ENCODE measurements around the gene HIPK2.

HIPK2 gene

GRCh38 chr7:139562961-139563565 is 214.7 kb downstream of the HIPK2 start:
- TF ChIP-seq ZC3H10 (CRISPR knock-in tag; IDR thresholded peaks at IDR 0.05) (no peak), RARB (CRISPR knock-in tag; IDR thresholded peaks at IDR 0.05) (no peak), GLIS3 (CRISPR knock-in tag; IDR thresholded peaks at IDR 0.05) (no peak), SNAI2 (CRISPR knock-in tag; IDR thresholded peaks at IDR 0.05) (no peak), ESRRG (CRISPR knock-in tag; IDR thresholded peaks at IDR 0.05) (no peak), ZNF565 (CRISPR knock-in tag; conservative IDR thresholded peaks at IDR 0.05; ENCODE audit: low read depth) (no peak), BACH2 (CRISPR knock-in tag; IDR thresholded peaks at IDR 0.05; ENCODE audit: borderline replicate concordance) (no peak), TCF4 (CRISPR knock-in tag; IDR thresholded peaks at IDR 0.05; ENCODE audit: borderline replicate concordance) (no peak), ZFP30 (CRISPR knock-in tag; IDR thresholded peaks at IDR 0.05) (no peak), TOX (CRISPR knock-in tag; IDR thresholded peaks at IDR 0.05; ENCODE audit: borderline replicate concordance) (no peak), OSR1 (CRISPR knock-in tag; IDR thresholded peaks at IDR 0.05) (no peak), PPARA (CRISPR knock-in tag; IDR thresholded peaks at IDR 0.05; ENCODE audit: borderline replicate concordance) (no peak), ZFP3 (CRISPR knock-in tag; IDR thresholded peaks at IDR 0.05) (no peak), CSDC2 (CRISPR knock-in tag; IDR thresholded peaks at IDR 0.05) (no peak), ISL1 (CRISPR knock-in tag; IDR thresholded peaks at IDR 0.05) (no peak), CREB5 (CRISPR knock-in tag; IDR thresholded peaks at IDR 0.05; ENCODE audit: low read depth) (no peak)
- TF ChIP-seq, protein P1, sequence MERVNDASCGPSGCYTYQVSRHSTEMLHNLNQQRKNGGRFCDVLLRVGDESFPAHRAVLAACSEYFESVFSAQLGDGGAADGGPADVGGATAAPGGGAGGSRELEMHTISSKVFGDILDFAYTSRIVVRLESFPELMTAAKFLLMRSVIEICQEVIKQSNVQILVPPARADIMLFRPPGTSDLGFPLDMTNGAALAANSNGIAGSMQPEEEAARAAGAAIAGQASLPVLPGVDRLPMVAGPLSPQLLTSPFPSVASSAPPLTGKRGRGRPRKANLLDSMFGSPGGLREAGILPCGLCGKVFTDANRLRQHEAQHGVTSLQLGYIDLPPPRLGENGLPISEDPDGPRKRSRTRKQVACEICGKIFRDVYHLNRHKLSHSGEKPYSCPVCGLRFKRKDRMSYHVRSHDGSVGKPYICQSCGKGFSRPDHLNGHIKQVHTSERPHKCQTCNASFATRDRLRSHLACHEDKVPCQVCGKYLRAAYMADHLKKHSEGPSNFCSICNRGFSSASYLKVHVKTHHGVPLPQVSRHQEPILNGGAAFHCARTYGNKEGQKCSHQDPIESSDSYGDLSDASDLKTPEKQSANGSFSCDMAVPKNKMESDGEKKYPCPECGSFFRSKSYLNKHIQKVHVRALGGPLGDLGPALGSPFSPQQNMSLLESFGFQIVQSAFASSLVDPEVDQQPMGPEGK (CRISPR knock-in tag; IDR thresholded peaks at IDR 0.05; ENCODE audit: borderline replicate concordance) = no peak
- TF ChIP-seq, protein P2, sequence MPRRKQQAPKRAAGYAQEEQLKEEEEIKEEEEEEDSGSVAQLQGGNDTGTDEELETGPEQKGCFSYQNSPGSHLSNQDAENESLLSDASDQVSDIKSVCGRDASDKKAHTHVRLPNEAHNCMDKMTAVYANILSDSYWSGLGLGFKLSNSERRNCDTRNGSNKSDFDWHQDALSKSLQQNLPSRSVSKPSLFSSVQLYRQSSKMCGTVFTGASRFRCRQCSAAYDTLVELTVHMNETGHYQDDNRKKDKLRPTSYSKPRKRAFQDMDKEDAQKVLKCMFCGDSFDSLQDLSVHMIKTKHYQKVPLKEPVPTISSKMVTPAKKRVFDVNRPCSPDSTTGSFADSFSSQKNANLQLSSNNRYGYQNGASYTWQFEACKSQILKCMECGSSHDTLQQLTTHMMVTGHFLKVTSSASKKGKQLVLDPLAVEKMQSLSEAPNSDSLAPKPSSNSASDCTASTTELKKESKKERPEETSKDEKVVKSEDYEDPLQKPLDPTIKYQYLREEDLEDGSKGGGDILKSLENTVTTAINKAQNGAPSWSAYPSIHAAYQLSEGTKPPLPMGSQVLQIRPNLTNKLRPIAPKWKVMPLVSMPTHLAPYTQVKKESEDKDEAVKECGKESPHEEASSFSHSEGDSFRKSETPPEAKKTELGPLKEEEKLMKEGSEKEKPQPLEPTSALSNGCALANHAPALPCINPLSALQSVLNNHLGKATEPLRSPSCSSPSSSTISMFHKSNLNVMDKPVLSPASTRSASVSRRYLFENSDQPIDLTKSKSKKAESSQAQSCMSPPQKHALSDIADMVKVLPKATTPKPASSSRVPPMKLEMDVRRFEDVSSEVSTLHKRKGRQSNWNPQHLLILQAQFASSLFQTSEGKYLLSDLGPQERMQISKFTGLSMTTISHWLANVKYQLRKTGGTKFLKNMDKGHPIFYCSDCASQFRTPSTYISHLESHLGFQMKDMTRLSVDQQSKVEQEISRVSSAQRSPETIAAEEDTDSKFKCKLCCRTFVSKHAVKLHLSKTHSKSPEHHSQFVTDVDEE (CRISPR knock-in tag; IDR thresholded peaks at IDR 0.05) = no peak
- ATAC-seq = no peak

DNA sequence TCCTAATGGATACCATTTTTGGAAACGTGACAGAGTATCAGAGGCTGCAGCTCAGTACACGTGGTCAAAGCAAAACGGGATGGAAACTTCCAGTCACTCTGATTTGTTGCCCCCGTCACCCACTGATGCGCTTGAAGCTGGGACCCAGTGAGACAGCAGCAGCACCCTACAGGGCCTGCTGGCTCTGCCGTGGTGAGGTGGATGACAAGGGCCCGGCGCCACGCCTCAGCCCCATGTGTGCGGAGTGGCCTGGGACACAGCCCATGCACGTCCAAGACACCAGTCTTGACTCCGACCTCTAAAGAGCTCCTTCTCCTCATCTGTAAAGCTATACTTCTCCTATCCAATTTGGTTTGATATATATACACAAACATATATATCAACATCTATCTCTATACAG is 215.3 kb downstream of the HIPK2 start:
- ATAC-seq = no peak
- TF ChIP-seq ZC3H10 (CRISPR knock-in tag; IDR thresholded peaks at IDR 0.05) (no peak), TCF4 (CRISPR knock-in tag; IDR thresholded peaks at IDR 0.05; ENCODE audit: borderline replicate concordance) (no peak), BACH2 (CRISPR knock-in tag; IDR thresholded peaks at IDR 0.05; ENCODE audit: borderline replicate concordance) (no peak), ZNF70 (CRISPR knock-in tag; IDR thresholded peaks at IDR 0.05) (no peak), SNAI2 (CRISPR knock-in tag; IDR thresholded peaks at IDR 0.05) (no peak), CSDC2 (CRISPR knock-in tag; IDR thresholded peaks at IDR 0.05) (no peak), RARB (CRISPR knock-in tag; IDR thresholded peaks at IDR 0.05) (no peak), ZNF565 (CRISPR knock-in tag; conservative IDR thresholded peaks at IDR 0.05; ENCODE audit: low read depth) (no peak), CREB5 (CRISPR knock-in tag; IDR thresholded peaks at IDR 0.05; ENCODE audit: low read depth) (no peak), TOX (CRISPR knock-in tag; IDR thresholded peaks at IDR 0.05; ENCODE audit: borderline replicate concordance) (no peak), PPARA (CRISPR knock-in tag; IDR thresholded peaks at IDR 0.05; ENCODE audit: borderline replicate concordance) (no peak), ZNF8 (CRISPR knock-in tag; IDR thresholded peaks at IDR 0.05) (no peak), ZFP30 (CRISPR knock-in tag; IDR thresholded peaks at IDR 0.05) (no peak), ZFP3 (CRISPR knock-in tag; IDR thresholded peaks at IDR 0.05) (no peak), GLIS3 (CRISPR knock-in tag; IDR thresholded peaks at IDR 0.05) (no peak), ISL1 (CRISPR knock-in tag; IDR thresholded peaks at IDR 0.05) (no peak)
- TF ChIP-seq, protein P3, sequence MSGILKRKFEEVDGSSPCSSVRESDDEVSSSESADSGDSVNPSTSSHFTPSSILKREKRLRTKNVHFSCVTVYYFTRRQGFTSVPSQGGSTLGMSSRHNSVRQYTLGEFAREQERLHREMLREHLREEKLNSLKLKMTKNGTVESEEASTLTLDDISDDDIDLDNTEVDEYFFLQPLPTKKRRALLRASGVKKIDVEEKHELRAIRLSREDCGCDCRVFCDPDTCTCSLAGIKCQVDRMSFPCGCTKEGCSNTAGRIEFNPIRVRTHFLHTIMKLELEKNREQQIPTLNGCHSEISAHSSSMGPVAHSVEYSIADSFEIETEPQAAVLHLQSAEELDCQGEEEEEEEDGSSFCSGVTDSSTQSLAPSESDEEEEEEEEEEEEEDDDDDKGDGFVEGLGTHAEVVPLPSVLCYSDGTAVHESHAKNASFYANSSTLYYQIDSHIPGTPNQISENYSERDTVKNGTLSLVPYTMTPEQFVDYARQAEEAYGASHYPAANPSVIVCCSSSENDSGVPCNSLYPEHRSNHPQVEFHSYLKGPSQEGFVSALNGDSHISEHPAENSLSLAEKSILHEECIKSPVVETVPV (CRISPR knock-in tag; IDR thresholded peaks at IDR 0.05) = no peak
- TF ChIP-seq, protein P1 (CRISPR knock-in tag; IDR thresholded peaks at IDR 0.05; ENCODE audit: borderline replicate concordance) = no peak
- TF ChIP-seq, protein P2 (CRISPR knock-in tag; IDR thresholded peaks at IDR 0.05) = no peak
